Osteoblast (primary cell): ENCODE data around the gene FOXL2. TPM values are rescaled to one million over a fixed set of nuclear protein-coding genes. Genes with fewer than 3 reads are reported as not detected.
A peak's percentile ranks its signal among the peaks of the same experiment; 100 is the strongest.
"Not testable (repeated sequence)": the region's sequence is repeated elsewhere in the genome, so short reads cannot be mapped to it uniquely, and the experiment has no call there.

ENCODE experiments used
- DNase-seq: peaks from one replicate; pipeline ENCODE4 v3.0.0; 2011; ENCODE audit warnings: low spot score, mixed read lengths; ENCODE audit not compliant: insufficient read length; ENCODE audit errors: missing footprints
- H2AFZ ChIP-seq: 2 replicates; pipeline ENCODE4 v1.6.0; 2011; ENCODE audit warnings: mild to moderate bottlenecking, low read length
- H3K27ac ChIP-seq: 2 replicates; pipeline ENCODE4 v1.5.1; 2011; ENCODE audit warnings: mild to moderate bottlenecking, low read depth, low read length, moderate library complexity
- H3K27me3 ChIP-seq: 2 replicates; pipeline ENCODE4 v1.6.0; 2012; ENCODE audit warnings: mild to moderate bottlenecking, control low read depth, inconsistent platforms, low read length, moderate library complexity; ENCODE audit not compliant: insufficient read depth
- H3K36me3 ChIP-seq: 2 replicates; pipeline ENCODE4 v1.5.1; 2011; ENCODE audit warnings: mild to moderate bottlenecking, low read length, control low read depth, moderate library complexity; ENCODE audit not compliant: insufficient read depth
- H3K4me1 ChIP-seq: 2 replicates; pipeline ENCODE4 v1.5.1; 2011; ENCODE audit warnings: mild to moderate bottlenecking, low read length, control low read depth, moderate library complexity; ENCODE audit not compliant: insufficient read depth
- H3K4me2 ChIP-seq: 2 replicates; pipeline ENCODE4 v1.6.0; 2011; ENCODE audit warnings: mild to moderate bottlenecking, low read length; ENCODE audit not compliant: insufficient read depth
- H3K4me3 ChIP-seq: fragments of 200-600 bp; sonication (generic); 3 replicates; pipeline ENCODE4 v1.5.1; 2012; ENCODE audit warnings: mild to moderate bottlenecking, low read length, inconsistent platforms; ENCODE audit not compliant: insufficient read depth
- H3K79me2 ChIP-seq: 2 replicates; pipeline ENCODE4 v1.6.0; 2012; ENCODE audit warnings: mild to moderate bottlenecking, low read length, control low read depth, inconsistent platforms; ENCODE audit not compliant: insufficient read depth
- H3K9me3 ChIP-seq: 2 replicates; pipeline ENCODE4 v1.5.1; 2011; ENCODE audit warnings: low read depth, low read length, control low read depth
- H4K20me1 ChIP-seq: 2 replicates; pipeline ENCODE4 v1.6.0; 2012; ENCODE audit warnings: mild to moderate bottlenecking, low read length, control low read depth; ENCODE audit not compliant: insufficient read depth
- total RNA-seq: library from RNA; depleted of rRNA; stranded (reverse); fragments of >200 nt; gene quantifications from 2 replicates; pipeline ENCODE4 v1.2.3, GENCODE V29; 2012
- TF ChIP-seq, protein P1 (sequence below): IDR thresholded peaks from 2 replicates; pipeline ENCODE4 v1.5.1; 2011; ENCODE audit warnings: mild to moderate bottlenecking, low read depth, low read length, moderate library complexity; ENCODE audit errors: extremely low read depth

Gene FOXL2
- total RNA-seq, 1 donor: 0.36 TPM

DNA sequence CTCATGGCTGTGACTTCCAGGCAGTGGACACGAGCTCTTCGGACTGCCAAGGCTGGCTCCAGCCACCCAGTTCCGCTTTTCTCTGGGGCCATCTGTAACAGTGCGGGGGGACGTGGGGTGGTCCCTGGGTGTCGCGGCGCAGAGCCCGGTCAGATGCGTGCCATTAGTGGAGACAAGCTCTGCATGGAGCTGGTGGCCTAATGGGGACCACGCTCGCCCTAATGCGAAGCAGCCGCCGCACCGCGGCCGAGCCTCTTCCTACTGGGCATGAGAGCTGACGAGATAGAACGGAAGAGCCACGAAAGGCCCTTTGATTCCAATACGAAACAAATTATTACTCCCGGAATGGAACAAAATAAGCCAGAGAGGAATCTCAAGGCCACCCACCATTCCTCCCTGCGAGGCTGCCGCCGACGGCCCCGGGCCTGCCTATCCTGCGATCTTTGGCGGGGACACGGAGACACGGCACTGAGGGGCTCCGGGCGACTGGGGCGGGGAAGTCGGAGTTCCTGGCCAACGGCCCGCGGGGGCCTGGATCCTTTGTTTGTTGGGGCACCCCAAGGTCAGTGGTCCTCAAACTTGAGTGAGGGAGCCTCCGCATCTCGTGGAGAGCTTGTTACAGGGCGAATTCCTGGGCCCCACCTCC is 18.1 kb downstream of the FOXL2 start:
- no peaks in the 10 kb centered on the region for H3K4me1 ChIP-seq
- no peaks in the 10 kb centered on the region for H3K36me3 ChIP-seq
- H3K4me2 ChIP-seq: no peak overlapping the region
- H3K4me3 ChIP-seq: no peak overlapping the region
- H3K9me3 ChIP-seq: no peaks in the 10 kb centered on the region
- H3K79me2 ChIP-seq: no peaks in the 10 kb centered on the region
- H3K27ac ChIP-seq: no peak overlapping the region
- H2AFZ ChIP-seq: no peak overlapping the region
- TF ChIP-seq, protein P1, sequence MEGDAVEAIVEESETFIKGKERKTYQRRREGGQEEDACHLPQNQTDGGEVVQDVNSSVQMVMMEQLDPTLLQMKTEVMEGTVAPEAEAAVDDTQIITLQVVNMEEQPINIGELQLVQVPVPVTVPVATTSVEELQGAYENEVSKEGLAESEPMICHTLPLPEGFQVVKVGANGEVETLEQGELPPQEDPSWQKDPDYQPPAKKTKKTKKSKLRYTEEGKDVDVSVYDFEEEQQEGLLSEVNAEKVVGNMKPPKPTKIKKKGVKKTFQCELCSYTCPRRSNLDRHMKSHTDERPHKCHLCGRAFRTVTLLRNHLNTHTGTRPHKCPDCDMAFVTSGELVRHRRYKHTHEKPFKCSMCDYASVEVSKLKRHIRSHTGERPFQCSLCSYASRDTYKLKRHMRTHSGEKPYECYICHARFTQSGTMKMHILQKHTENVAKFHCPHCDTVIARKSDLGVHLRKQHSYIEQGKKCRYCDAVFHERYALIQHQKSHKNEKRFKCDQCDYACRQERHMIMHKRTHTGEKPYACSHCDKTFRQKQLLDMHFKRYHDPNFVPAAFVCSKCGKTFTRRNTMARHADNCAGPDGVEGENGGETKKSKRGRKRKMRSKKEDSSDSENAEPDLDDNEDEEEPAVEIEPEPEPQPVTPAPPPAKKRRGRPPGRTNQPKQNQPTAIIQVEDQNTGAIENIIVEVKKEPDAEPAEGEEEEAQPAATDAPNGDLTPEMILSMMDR: no peak
- no peak for DNase-seq
- H3K27me3 ChIP-seq: peaks cover 10% of the 10 kb centered on the region
- no peaks in the 10 kb centered on the region for H4K20me1 ChIP-seq

DNA sequence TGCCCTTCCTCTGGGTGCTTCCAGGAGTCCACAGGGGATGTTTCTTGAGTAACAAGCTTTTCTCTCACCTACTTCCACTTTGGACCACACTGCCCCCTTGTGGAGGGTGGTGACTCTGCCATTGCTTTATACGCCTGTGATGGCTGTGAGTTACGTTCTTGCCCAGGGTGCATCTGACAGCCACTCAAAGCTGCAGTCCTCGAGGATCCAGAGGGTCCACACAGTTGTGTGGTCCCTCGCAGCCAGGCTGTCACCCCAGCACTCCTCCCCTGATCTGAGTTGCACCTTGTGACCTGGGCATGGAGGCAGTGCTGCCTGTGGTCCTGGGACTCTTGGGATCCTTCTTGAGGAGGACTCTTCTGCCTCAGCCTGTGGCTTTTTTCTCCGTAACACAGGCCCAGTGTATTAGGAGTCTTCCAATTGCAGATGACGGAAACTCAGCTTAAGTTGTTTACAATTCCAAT is 23.4 kb downstream of the FOXL2 start:
- TF ChIP-seq, protein P1: peak; percentile 96
- Histone ChIP-seq H3K27me3 (peaks cover 5% of the 10 kb centered on the region), H3K27ac (no peak overlapping the region), H3K4me3 (no peak overlapping the region), H3K36me3 (no peaks in the 10 kb centered on the region), H3K4me2 (peak overlapping the region; percentile 52), H3K4me1 (peaks cover 16% of the 10 kb centered on the region), H3K9me3 (no peaks in the 10 kb centered on the region), H3K79me2 (no peaks in the 10 kb centered on the region), H2AFZ (peak overlapping the region; percentile 75), H4K20me1 (no peaks in the 10 kb centered on the region)
- peak; percentile 88 for DNase-seq

DNA sequence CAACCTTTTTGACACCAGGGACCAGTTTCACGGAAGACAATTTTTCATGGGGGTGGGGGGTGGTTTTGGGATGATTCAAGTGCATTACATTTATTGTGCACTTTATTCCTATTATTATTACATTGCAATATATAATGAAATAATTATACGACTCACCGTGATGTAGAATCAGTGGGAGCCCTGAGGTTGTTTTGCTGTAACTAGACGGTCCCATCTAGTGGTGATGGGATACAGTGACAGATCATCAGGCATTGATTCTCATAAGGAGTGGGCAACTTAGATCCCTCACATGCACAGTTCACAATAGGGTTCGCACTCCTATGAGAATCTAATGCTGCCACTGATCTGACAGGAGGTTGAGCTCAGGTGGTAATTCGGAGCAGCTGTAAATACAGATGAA is 24.5 kb downstream of the FOXL2 start:
- not testable (repeated sequence) for H3K79me2 ChIP-seq, DNase-seq, H3K9me3 ChIP-seq, H2AFZ ChIP-seq, H3K27me3 ChIP-seq, H3K36me3 ChIP-seq, H3K4me3 ChIP-seq, H4K20me1 ChIP-seq
- Histone ChIP-seq H3K4me2 (peak overlapping the region; percentile 54), H3K4me1 (peaks cover 16% of the 10 kb centered on the region), H3K27ac (peak overlapping the region; percentile 59)

DNA sequence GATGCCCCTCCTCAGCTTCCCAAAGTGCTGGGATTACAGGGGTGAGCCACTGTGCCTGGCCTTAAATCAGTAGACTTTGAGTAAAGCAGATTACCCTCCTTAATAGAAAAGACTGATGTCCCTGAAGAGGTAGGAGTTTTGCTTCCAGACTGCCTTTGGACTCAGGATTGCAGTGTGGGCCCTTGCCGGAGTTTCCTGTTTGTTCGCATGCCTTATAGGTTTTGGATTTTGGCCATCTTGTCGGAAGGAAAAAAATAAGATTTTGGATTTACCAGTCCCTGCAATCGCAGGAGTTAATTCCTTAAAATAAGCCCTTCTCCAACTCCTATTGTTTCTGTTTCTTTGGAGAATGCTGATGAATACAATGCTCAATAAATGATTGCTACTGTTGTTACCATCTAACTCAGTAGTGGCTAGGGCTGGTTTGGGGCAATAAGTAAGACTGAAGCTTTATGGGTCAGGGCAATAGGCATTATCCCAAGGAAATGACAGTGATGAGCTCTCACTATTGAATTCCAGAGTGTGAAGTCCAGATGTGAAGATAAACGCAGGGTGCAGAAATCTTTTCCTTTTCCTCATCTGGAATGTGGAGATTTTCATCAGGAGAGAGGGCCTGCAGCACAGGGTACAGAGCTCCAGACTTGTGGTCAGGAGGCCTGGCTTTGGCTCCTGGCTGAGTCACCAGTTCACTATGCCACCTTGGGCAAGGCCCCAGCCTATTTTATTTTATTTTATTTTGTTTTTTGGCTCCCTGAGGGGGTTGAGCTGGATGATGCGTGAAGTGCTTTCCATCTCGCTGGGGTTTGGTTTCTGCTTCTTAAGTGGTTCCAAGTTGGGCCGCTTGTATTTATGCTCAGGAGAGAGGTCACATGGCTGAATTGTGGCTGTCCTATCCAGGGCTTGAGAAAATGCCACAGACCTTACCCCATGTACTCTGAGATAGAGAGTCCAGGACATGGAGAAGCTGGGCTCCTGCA is 25.3 kb downstream of the FOXL2 start:
- Histone ChIP-seq H3K27ac (peak overlapping the region; percentile 59), H3K27me3 (peaks cover 5% of the 10 kb centered on the region), H3K9me3 (no peaks in the 10 kb centered on the region), H2AFZ (no peak overlapping the region), H3K79me2 (no peaks in the 10 kb centered on the region), H3K4me3 (no peak overlapping the region), H4K20me1 (no peaks in the 10 kb centered on the region), H3K4me1 (peaks cover 16% of the 10 kb centered on the region), H3K4me2 (peak overlapping the region; percentile 54), H3K36me3 (no peaks in the 10 kb centered on the region)
- TF ChIP-seq, protein P1: no peak
- DNase-seq: peak; percentile 91
